Measurements from ENCODE around the gene ABRAXAS1.

- TF ChIP-seq, protein P1, sequence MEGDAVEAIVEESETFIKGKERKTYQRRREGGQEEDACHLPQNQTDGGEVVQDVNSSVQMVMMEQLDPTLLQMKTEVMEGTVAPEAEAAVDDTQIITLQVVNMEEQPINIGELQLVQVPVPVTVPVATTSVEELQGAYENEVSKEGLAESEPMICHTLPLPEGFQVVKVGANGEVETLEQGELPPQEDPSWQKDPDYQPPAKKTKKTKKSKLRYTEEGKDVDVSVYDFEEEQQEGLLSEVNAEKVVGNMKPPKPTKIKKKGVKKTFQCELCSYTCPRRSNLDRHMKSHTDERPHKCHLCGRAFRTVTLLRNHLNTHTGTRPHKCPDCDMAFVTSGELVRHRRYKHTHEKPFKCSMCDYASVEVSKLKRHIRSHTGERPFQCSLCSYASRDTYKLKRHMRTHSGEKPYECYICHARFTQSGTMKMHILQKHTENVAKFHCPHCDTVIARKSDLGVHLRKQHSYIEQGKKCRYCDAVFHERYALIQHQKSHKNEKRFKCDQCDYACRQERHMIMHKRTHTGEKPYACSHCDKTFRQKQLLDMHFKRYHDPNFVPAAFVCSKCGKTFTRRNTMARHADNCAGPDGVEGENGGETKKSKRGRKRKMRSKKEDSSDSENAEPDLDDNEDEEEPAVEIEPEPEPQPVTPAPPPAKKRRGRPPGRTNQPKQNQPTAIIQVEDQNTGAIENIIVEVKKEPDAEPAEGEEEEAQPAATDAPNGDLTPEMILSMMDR (IDR thresholded peaks at IDR 0.05), result no peak
- TF ChIP-seq POLR2A (IDR thresholded peaks at IDR 0.05) (no peak), EP300 (IDR thresholded peaks at IDR 0.05) (no peak)
These were observed 11.5 kb downstream of the ABRAXAS1 start for GRCh38 chr4:83473423-83473822.
